T-cell (primary cell): ENCODE data around the gene MS4A15. TPM values are rescaled to one million over a fixed set of nuclear protein-coding genes. Genes with fewer than 3 reads are reported as not detected.

Experiments
- ATAC-seq, 4 experiments: fragments of 200-7000 bp in 3 of 4; fragments of 150-1000 bp in 1 of 4; cut with Tn5 transposase; replicated peaks in 1 of 4; 1 replicate in 3 of 4; 2 replicates in 1 of 4; pipeline ENCODE4 v1.10.0; 2021; ENCODE audit warnings: moderate library complexity in 3 of 4, mild to moderate bottlenecking in 2 of 4, moderate number of reproducible peaks in 1 of 4
- CTCF ChIA-PET, 2 donors: fragments of 300-600 bp; sonication (Branson Sonifier 250); formaldehyde crosslinking; loops; one replicate each; lab custom pipeline; 2022; ENCODE audit warnings: antibody characterized with exemption in 2 of 2; lab: Charles Lee
- POLR2A ChIA-PET, 2 donors: fragments of 300-600 bp; sonication (Branson Sonifier 250); formaldehyde crosslinking; loops; one replicate each; lab custom pipeline; 2022; ENCODE audit warnings: antibody characterized with exemption in 2 of 2; lab: Charles Lee
- DNase-seq, 35 experiments: peaks; one replicate each; pipeline versions ENCODE4 v3.0.0 to v3.0.0-alpha.2; 2013 to 2023
- H3K27ac ChIP-seq: one replicate; pipeline ENCODE4 v1.5.1; 2013; ENCODE audit warnings: low read length
- H3K27me3 ChIP-seq, 2 experiments: replicated peaks in 1 of 2; 1 replicate in 1 of 2; 2 replicates in 1 of 2; pipeline versions ENCODE4 v1.6.1 to v1.7.0; 2013; ENCODE audit warnings: low read length in 1 of 2, mixed read lengths in 1 of 2; ENCODE audit not compliant: control insufficient read depth in 2 of 2, insufficient read depth in 2 of 2; ENCODE audit errors: extremely low read depth in 1 of 2
- H3K36me3 ChIP-seq, 2 donors: 1 replicate in 1 of 2; 2 replicates in 1 of 2; pipeline versions ENCODE4 v1.6.1 to v1.7.0; 2013; ENCODE audit warnings: low read length in 1 of 2; ENCODE audit not compliant: control insufficient read depth in 2 of 2, insufficient read depth in 1 of 2; ENCODE audit errors: extremely low read depth in 1 of 2
- H3K4me1 ChIP-seq, 2 experiments: 1 replicate in 1 of 2; 2 replicates in 1 of 2; pipeline versions ENCODE4 v1.6.1 to v1.7.0; 2013; ENCODE audit warnings: low read length in 2 of 2, mixed read lengths in 1 of 2; ENCODE audit not compliant: insufficient read depth in 2 of 2, control insufficient read depth in 1 of 2; ENCODE audit errors: extremely low read depth in 1 of 2
- H3K4me3 ChIP-seq, 2 donors: 1 replicate in 1 of 2; 2 replicates in 1 of 2; pipeline versions ENCODE4 v1.5.1 to v1.7.0; 2013; ENCODE audit warnings: mild to moderate bottlenecking in 2 of 2, low read length in 1 of 2, moderate library complexity in 1 of 2; ENCODE audit not compliant: control insufficient read depth in 1 of 2; ENCODE audit errors: extremely low read depth in 1 of 2
- H3K9me3 ChIP-seq: 2 replicates; pipeline ENCODE4 v1.7.0; 2013
- H3K27ac Mint-ChIP-seq, 2 donors: one replicate each; pipeline ENCODE4 v1.8.0; 2020 to 2021; ENCODE audit warnings: mild to moderate bottlenecking in 2 of 2, mixed read lengths in 2 of 2
- H3K27me3 Mint-ChIP-seq, 2 donors: one replicate each; pipeline ENCODE4 v1.8.0; 2021 to 2022; ENCODE audit warnings: mixed read lengths in 2 of 2
- H3K36me3 Mint-ChIP-seq: one replicate; pipeline ENCODE4 v1.8.0; 2021; ENCODE audit warnings: mixed read lengths
- H3K4me1 Mint-ChIP-seq, 3 donors: one replicate each; pipeline ENCODE4 v1.8.0; 2020 to 2022; ENCODE audit warnings: mixed read lengths in 3 of 3, mild to moderate bottlenecking in 1 of 3
- H3K4me3 Mint-ChIP-seq, 3 donors: one replicate each; pipeline ENCODE4 v1.8.0; 2020 to 2022; ENCODE audit warnings: mild to moderate bottlenecking in 3 of 3, mixed read lengths in 3 of 3, moderate library complexity in 3 of 3
- H3K9me3 Mint-ChIP-seq, 3 donors: one replicate each; pipeline ENCODE4 v1.8.0; 2020 to 2022; ENCODE audit warnings: mixed read lengths in 3 of 3
- WGBS: methylation state at CpG from one replicate; pipeline ENCODE4 v1.1.5; 2013; ENCODE audit warnings: missing lambda C conversion rate; ENCODE audit not compliant: insufficient coverage; 5-methylcytosine and 5-hydroxymethylcytosine counted together
- total RNA-seq, 35 experiments: library from RNA in 6 of 35; stranded (reverse) in 6 of 35; fragments of 120-200 nt in 1 of 35; gene quantifications; one replicate each; pipeline versions ENCODE4 v1.2.1 to v1.2.4 and lab custom pipeline; 2013 to 2026

The MS4A15 gene
- total RNA-seq, 5 donors from 2014 or later (not counting 1 experiment from before 2014, with no cell fraction given) = not detected

- ChIA-PET CTCF (no interaction called here), POLR2A (no interaction called here)
- Histone ChIP-seq H3K4me3 (no peak overlapping the region), H3K27ac (no peak overlapping the region), H3K9me3 (no peaks in the 10 kb centered on the region), H3K36me3 (no peaks in the 10 kb centered on the region), H3K27me3 (peaks cover 0 to 5% of the 10 kb centered on the region in 2 experiments), H3K4me1 (no peaks in the 10 kb centered on the region)
- Mint-ChIP-seq H3K4me1 (peaks cover 0 to 7% (median 0%) of the 10 kb centered on the region in 3 donors), H3K9me3 (no peaks in the 10 kb centered on the region), H3K27me3 (no peaks in the 10 kb centered on the region), H3K27ac (no peak overlapping the region), H3K36me3 (no peaks in the 10 kb centered on the region), H3K4me3 (no peak overlapping the region)
- ATAC-seq = no peak
- WGBS = 63% methylated on average over 8 of the region's 8 CpGs
- no peak for DNase-seq
Measured at GRCh38 chr11:60785806-60786361, 29.2 kb downstream of the MS4A15 start.

- Histone ChIP-seq H3K4me3 (no peak overlapping the region), H3K9me3 (no peaks in the 10 kb centered on the region), H3K4me1 (no peaks in the 10 kb centered on the region), H3K27me3 (peaks cover 0 to 3% of the 10 kb centered on the region in 2 experiments), H3K27ac (no peak overlapping the region), H3K36me3 (no peaks in the 10 kb centered on the region)
- DNase-seq (no peak), ATAC-seq (no peak)
- ChIA-PET CTCF (no interaction called here), POLR2A (no interaction called here)
- Mint-ChIP-seq H3K27me3 (no peaks in the 10 kb centered on the region), H3K27ac (no peak overlapping the region), H3K4me3 (no peak overlapping the region), H3K9me3 (no peaks in the 10 kb centered on the region), H3K4me1 (peaks cover 0 to 7% (median 0%) of the 10 kb centered on the region in 3 donors), H3K36me3 (no peaks in the 10 kb centered on the region)
- WGBS = 90% methylated on average over 5 of the region's 15 CpGs
Measured at GRCh38 chr11:60786811-60787567, 30.3 kb downstream of the MS4A15 start.

- Histone ChIP-seq H3K27me3 (no peaks in the 10 kb centered on the region), H3K4me1 (no peaks in the 10 kb centered on the region), H3K4me3 (no peak overlapping the region), H3K36me3 (no peaks in the 10 kb centered on the region), H3K27ac (no peak overlapping the region), H3K9me3 (no peaks in the 10 kb centered on the region)
- CTCF ChIA-PET = no interaction called here
- Mint-ChIP-seq H3K9me3 (no peaks in the 10 kb centered on the region), H3K4me1 (peaks cover 0 to 7% (median 0%) of the 10 kb centered on the region in 3 donors), H3K4me3 (no peak overlapping the region), H3K36me3 (no peaks in the 10 kb centered on the region), H3K27me3 (no peaks in the 10 kb centered on the region), H3K27ac (no peak overlapping the region)
- DNase-seq (no peak), ATAC-seq (no peak)
- WGBS = 82% methylated on average over 3 of the region's 7 CpGs
- POLR2A ChIA-PET = no interaction called here
Measured at GRCh38 chr11:60788401-60789125, 31.9 kb downstream of the MS4A15 start.

- Histone ChIP-seq H3K27me3 (peaks cover 0 to 5% of the 10 kb centered on the region in 2 experiments), H3K27ac (no peak overlapping the region), H3K4me1 (no peaks in the 10 kb centered on the region), H3K4me3 (no peak overlapping the region), H3K36me3 (no peaks in the 10 kb centered on the region), H3K9me3 (no peaks in the 10 kb centered on the region)
- Mint-ChIP-seq H3K27me3 (no peaks in the 10 kb centered on the region), H3K4me3 (no peak overlapping the region), H3K36me3 (no peaks in the 10 kb centered on the region), H3K27ac (no peak overlapping the region), H3K9me3 (no peaks in the 10 kb centered on the region), H3K4me1 (peaks cover 0 to 7% (median 0%) of the 10 kb centered on the region in 3 donors)
- whole genome bisulfite sequencing = 86% methylated on average over 2 of the region's 3 CpGs
- ATAC-seq = no peak
- no peak for DNase-seq
- ChIA-PET CTCF (no interaction called here), POLR2A (interaction anchor here in 1 of 2 donors (0.6 kb wide), 1 partner anchor 15 kb away, joined by 5 read pairs; no protein-coding TSS in a partner anchor)
Measured at GRCh38 chr11:60790726-60791125, 34.1 kb downstream of the MS4A15 start.

GRCh38 chr11:60791153-60791933 lies 34.7 kb downstream of the MS4A15 start:
- ChIA-PET POLR2A (no interaction called here), CTCF (interaction anchor here (0.6 to 0.7 kb wide), 2 partner anchors 500 to 650 kb away, joined by 3 to 4 read pairs; no protein-coding TSS in a partner anchor)
- H3K27ac Mint-ChIP-seq = no peak overlapping the region
- no peaks in the 10 kb centered on the region for H3K9me3 Mint-ChIP-seq
- no peak overlapping the region for H3K4me3 Mint-ChIP-seq
- H3K36me3 Mint-ChIP-seq = no peaks in the 10 kb centered on the region
- DNase-seq = no peak
- Histone ChIP-seq H3K27ac (no peak overlapping the region), H3K9me3 (no peaks in the 10 kb centered on the region), H3K36me3 (no peaks in the 10 kb centered on the region), H3K27me3 (peaks cover 0 to 6% of the 10 kb centered on the region in 2 experiments), H3K4me3 (no peak overlapping the region), H3K4me1 (no peaks in the 10 kb centered on the region)
- WGBS = 95% methylated on average over 2 of the region's 4 CpGs
- H3K4me1 Mint-ChIP-seq = peaks cover 0 to 7% (median 0%) of the 10 kb centered on the region in 3 donors
- ATAC-seq = no peak
- no peaks in the 10 kb centered on the region for H3K27me3 Mint-ChIP-seq

- Histone ChIP-seq H3K4me3 (no peak overlapping the region), H3K27ac (no peak overlapping the region), H3K36me3 (no peaks in the 10 kb centered on the region), H3K27me3 (peaks cover 0 to 6% of the 10 kb centered on the region in 2 experiments), H3K9me3 (no peaks in the 10 kb centered on the region), H3K4me1 (no peaks in the 10 kb centered on the region)
- ATAC-seq = no peak
- Mint-ChIP-seq H3K9me3 (no peaks in the 10 kb centered on the region), H3K36me3 (no peaks in the 10 kb centered on the region), H3K4me1 (peaks cover 0 to 7% (median 0%) of the 10 kb centered on the region in 3 donors), H3K27ac (no peak overlapping the region), H3K4me3 (no peak overlapping the region), H3K27me3 (peaks cover 0 to 3% of the 10 kb centered on the region in 2 donors)
- DNase-seq = no peak
- POLR2A ChIA-PET = no interaction called here
- CTCF ChIA-PET = no interaction called here
- WGBS = 77% methylated on average over 2 of the region's 3 CpGs
Measured at GRCh38 chr11:60792521-60792920, 35.9 kb downstream of the MS4A15 start.
